ENCODE measurements around the gene GRB10.
A peak's percentile ranks its signal among the peaks of the same experiment; 100 is the strongest.

Gene GRB10

GRCh38 chr7:50665403-50666123 is 117.1 kb downstream of the GRB10 start:
- DNase-seq: no peak

GRCh38 chr7:50664937-50665336 is 117.8 kb downstream of the GRB10 start:
- DNase-seq: no peak

- DNase-seq: peak; percentile 72
Observed at GRCh38 chr7:50664461-50664922, 118.2 kb downstream of the GRB10 start.

- DNase-seq: no peak
Observed at GRCh38 chr7:50663396-50664102, 119.1 kb downstream of the GRB10 start.

- no peak for DNase-seq
Observed at GRCh38 chr7:50662996-50663395, 119.7 kb downstream of the GRB10 start.

- DNase-seq: no peak
Observed at GRCh38 chr7:50662041-50662694, 120.5 kb downstream of the GRB10 start.

GRCh38 chr7:50661345-50662040 is 121.2 kb downstream of the GRB10 start:
- DNase-seq: no peak

GRCh38 chr7:50660830-50661175 is 121.9 kb downstream of the GRB10 start:
- no peak for DNase-seq

- DNase-seq: no peak
Observed at GRCh38 chr7:50660040-50660829, 122.5 kb downstream of the GRB10 start.

- DNase-seq: no peak
Observed at GRCh38 chr7:50659329-50659965, 123.2 kb downstream of the GRB10 start.

- no peak for DNase-seq
Observed at GRCh38 chr7:50658696-50659095, 124.0 kb downstream of the GRB10 start.

GRCh38 chr7:50657912-50658311 is 124.8 kb downstream of the GRB10 start:
- DNase-seq: no peak

- no peak for DNase-seq
Observed at GRCh38 chr7:50657341-50657873, 125.3 kb downstream of the GRB10 start.

GRCh38 chr7:50656141-50656895 is 126.4 kb downstream of the GRB10 start:
- DNase-seq: no peak

GRCh38 chr7:50655490-50655889 is 127.2 kb downstream of the GRB10 start:
- no peak for DNase-seq

GRCh38 chr7:50655020-50655419 is 127.7 kb downstream of the GRB10 start:
- no peak for DNase-seq

GRCh38 chr7:50653981-50654425 is 128.7 kb downstream of the GRB10 start:
- DNase-seq: no peak

- no peak for DNase-seq
Observed at GRCh38 chr7:50653126-50653864, 129.4 kb downstream of the GRB10 start.

- DNase-seq: no peak
Observed at GRCh38 chr7:50652400-50653125, 130.1 kb downstream of the GRB10 start.

Data from kidney glomerular epithelial cell (primary cell).